Esophagus muscularis mucosa (tissue), 3 donors: ENCODE data around the gene GRIA4.

Experiments
- POLR2A ChIP-seq: fragments of 450-650 bp; IDR thresholded peaks from one replicate; pipeline ENCODE4 v1.6.1; 2017; ENCODE audit warnings: antibody characterized with exemption, moderate library complexity, mild to moderate bottlenecking, low read depth
- POLR2AphosphoS5 ChIP-seq, 2 donors: sonication (generic); formaldehyde crosslinking; IDR thresholded peaks; one replicate each; pipeline ENCODE4 v1.6.1; 2017; ENCODE audit warnings: antibody characterized with exemption in 2 of 2
- TF ChIP-seq, protein P1 (sequence below), 3 experiments: fragments of 200-600 bp in 2 of 3; fragments of 450-650 bp in 1 of 3; sonication (generic) in 2 of 3; IDR thresholded peaks; one replicate each; pipeline ENCODE4 v1.5.1; 2017 to 2019; ENCODE audit warnings: antibody characterized with exemption in 3 of 3, mild to moderate bottlenecking in 2 of 3, moderate library complexity in 1 of 3

DNA sequence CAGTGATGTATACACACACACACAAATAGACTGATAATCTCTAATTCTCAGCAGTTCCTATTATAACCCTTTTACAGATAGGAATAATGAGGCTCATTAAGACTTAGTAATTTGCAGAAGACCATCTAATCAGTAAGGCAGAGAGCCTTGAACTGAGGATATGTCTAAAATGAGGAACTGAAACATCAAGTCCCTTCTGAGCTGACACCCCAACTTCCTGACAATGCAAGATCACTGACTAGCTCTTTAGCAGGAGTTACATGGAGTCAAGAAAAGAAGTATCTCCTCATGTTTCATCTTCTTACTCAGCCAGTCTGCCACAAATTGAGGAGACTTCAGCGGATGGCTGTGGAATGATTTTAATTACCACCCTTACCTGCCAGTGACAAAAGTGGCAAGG, 219.2 kb downstream of the GRIA4 start:
- TF ChIP-seq, protein P1, sequence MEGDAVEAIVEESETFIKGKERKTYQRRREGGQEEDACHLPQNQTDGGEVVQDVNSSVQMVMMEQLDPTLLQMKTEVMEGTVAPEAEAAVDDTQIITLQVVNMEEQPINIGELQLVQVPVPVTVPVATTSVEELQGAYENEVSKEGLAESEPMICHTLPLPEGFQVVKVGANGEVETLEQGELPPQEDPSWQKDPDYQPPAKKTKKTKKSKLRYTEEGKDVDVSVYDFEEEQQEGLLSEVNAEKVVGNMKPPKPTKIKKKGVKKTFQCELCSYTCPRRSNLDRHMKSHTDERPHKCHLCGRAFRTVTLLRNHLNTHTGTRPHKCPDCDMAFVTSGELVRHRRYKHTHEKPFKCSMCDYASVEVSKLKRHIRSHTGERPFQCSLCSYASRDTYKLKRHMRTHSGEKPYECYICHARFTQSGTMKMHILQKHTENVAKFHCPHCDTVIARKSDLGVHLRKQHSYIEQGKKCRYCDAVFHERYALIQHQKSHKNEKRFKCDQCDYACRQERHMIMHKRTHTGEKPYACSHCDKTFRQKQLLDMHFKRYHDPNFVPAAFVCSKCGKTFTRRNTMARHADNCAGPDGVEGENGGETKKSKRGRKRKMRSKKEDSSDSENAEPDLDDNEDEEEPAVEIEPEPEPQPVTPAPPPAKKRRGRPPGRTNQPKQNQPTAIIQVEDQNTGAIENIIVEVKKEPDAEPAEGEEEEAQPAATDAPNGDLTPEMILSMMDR (IDR thresholded peaks at IDR 0.05): no peak
- TF ChIP-seq POLR2AphosphoS5 (IDR thresholded peaks at IDR 0.05): no peak
- TF ChIP-seq POLR2A: no peak
